Hepatocyte (in vitro differentiated cells): ENCODE results near the gene ZFAND4. TPM values are rescaled to one million over a fixed set of nuclear protein-coding genes. Genes with fewer than 3 reads are reported as not detected.

ENCODE experiments used
- DNase-seq: peaks from one replicate; pipeline ENCODE4 v3.0.0-alpha.2; 2016; ENCODE audit warnings: low spot score
- H2AFZ ChIP-seq: fragments of 200-600 bp; sonication (generic); 2 replicates; pipeline ENCODE4 v1.6.0; 2016; ENCODE audit warnings: antibody characterized with exemption, mild to moderate bottlenecking
- H3K27ac ChIP-seq: fragments of 200-600 bp; sonication (generic); 2 replicates; pipeline ENCODE4 v1.5.1; 2016; ENCODE audit warnings: mild to moderate bottlenecking
- H3K27me3 ChIP-seq: fragments of 200-600 bp; sonication (generic); 2 replicates; pipeline ENCODE4 v1.6.1; 2016
- H3K36me3 ChIP-seq: fragments of 200-600 bp; sonication (generic); replicated peaks from 2 replicates; pipeline ENCODE4 v1.5.1; 2016; ENCODE audit warnings: low read depth; ENCODE audit not compliant: insufficient read depth
- H3K4me1 ChIP-seq: fragments of 200-600 bp; sonication (generic); 2 replicates; pipeline ENCODE4 v1.5.1; 2016; ENCODE audit warnings: mild to moderate bottlenecking, moderate library complexity; ENCODE audit not compliant: insufficient read depth
- H3K4me2 ChIP-seq: fragments of 200-600 bp; sonication (generic); 2 replicates; pipeline ENCODE4 v1.6.0; 2016
- H3K4me3 ChIP-seq: fragments of 200-600 bp; sonication (generic); 2 replicates; pipeline ENCODE4 v1.5.1; 2016; ENCODE audit warnings: mild to moderate bottlenecking
- H3K79me2 ChIP-seq: fragments of 200-600 bp; sonication (generic); 2 replicates; pipeline ENCODE4 v1.6.0; 2017; ENCODE audit warnings: mild to moderate bottlenecking
- H3K9me2 ChIP-seq: fragments of 200-600 bp; sonication (generic); replicated peaks from 2 replicates; pipeline ENCODE4 v1.6.0; 2017; ENCODE audit warnings: mild to moderate bottlenecking; ENCODE audit not compliant: insufficient read depth
- H3K9me3 ChIP-seq: fragments of 200-600 bp; sonication (generic); 2 replicates; pipeline ENCODE4 v1.5.1; 2016; ENCODE audit warnings: low read depth, mild to moderate bottlenecking
- H4K20me1 ChIP-seq: fragments of 200-600 bp; sonication (generic); 2 replicates; pipeline ENCODE4 v1.6.0; 2016; ENCODE audit warnings: mild to moderate bottlenecking; ENCODE audit not compliant: insufficient read depth, poor library complexity, severe bottlenecking
- EZH2 ChIP-seq: fragments of 200-600 bp; sonication (generic); IDR thresholded peaks from 2 replicates; pipeline ENCODE4 v1.6.1; 2016; ENCODE audit warnings: antibody characterized with exemption, mild to moderate bottlenecking, borderline replicate concordance
- EZH2phosphoT487 ChIP-seq: fragments of 200-600 bp; sonication (generic); IDR thresholded peaks from one replicate; pipeline ENCODE4 v1.6.1; 2018; ENCODE audit warnings: antibody characterized with exemption, mild to moderate bottlenecking, low read depth, moderate library complexity; ENCODE audit not compliant: unreplicated experiment, severe bottlenecking
- WGBS: methylation state at CpG from one replicate; pipeline ENCODE4 v1.1.6; 2016; ENCODE audit warnings: low lambda C conversion rate; ENCODE audit errors: missing lambda C conversion rate; 5-methylcytosine and 5-hydroxymethylcytosine counted together
- polyA plus RNA-seq: library from polyadenylated mRNA; unstranded; fragments of >200 nt; fragmentation: Nextera tagmentation; extraction: Ambion mirVana; gene quantifications from 2 replicates; pipeline ENCODE4 v1.2.1, GENCODE V29; 2016
- total RNA-seq: library from RNA; depleted of rRNA; stranded (reverse); fragments of >200 nt; gene quantifications from 2 replicates; pipeline ENCODE4 v1.2.3, GENCODE V29; 2014
- TF ChIP-seq, protein P1 (sequence below): fragments of 200-600 bp; sonication (generic); IDR thresholded peaks from 2 replicates; pipeline ENCODE4 v1.5.1; 2016; ENCODE audit warnings: antibody characterized with exemption, mild to moderate bottlenecking; ENCODE audit not compliant: poor library complexity

Gene ZFAND4
- total and polyA plus RNA-seq, 2 experiments from 2014 or later = 8.6 to 12.7 TPM

- WGBS = 90% methylated on average over 2 of the region's 2 CpGs
- no peak for DNase-seq
- Histone ChIP-seq H3K79me2 (peaks cover 2% of the 10 kb centered on the region), H3K9me3 (no peaks in the 10 kb centered on the region), H3K9me2 (no peaks in the 10 kb centered on the region), H3K4me1 (no peaks in the 10 kb centered on the region), H3K4me2 (no peak overlapping the region), H3K36me3 (no peaks in the 10 kb centered on the region), H3K4me3 (no peak overlapping the region), H2AFZ (no peak overlapping the region), H3K27ac (no peak overlapping the region), H3K27me3 (no peaks in the 10 kb centered on the region), H4K20me1 (no peaks in the 10 kb centered on the region)
- TF ChIP-seq EZH2phosphoT487 = no peak
- TF ChIP-seq, protein P1, sequence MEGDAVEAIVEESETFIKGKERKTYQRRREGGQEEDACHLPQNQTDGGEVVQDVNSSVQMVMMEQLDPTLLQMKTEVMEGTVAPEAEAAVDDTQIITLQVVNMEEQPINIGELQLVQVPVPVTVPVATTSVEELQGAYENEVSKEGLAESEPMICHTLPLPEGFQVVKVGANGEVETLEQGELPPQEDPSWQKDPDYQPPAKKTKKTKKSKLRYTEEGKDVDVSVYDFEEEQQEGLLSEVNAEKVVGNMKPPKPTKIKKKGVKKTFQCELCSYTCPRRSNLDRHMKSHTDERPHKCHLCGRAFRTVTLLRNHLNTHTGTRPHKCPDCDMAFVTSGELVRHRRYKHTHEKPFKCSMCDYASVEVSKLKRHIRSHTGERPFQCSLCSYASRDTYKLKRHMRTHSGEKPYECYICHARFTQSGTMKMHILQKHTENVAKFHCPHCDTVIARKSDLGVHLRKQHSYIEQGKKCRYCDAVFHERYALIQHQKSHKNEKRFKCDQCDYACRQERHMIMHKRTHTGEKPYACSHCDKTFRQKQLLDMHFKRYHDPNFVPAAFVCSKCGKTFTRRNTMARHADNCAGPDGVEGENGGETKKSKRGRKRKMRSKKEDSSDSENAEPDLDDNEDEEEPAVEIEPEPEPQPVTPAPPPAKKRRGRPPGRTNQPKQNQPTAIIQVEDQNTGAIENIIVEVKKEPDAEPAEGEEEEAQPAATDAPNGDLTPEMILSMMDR = no peak
- no peak for TF ChIP-seq EZH2
These were observed 19.1 kb downstream of the ZFAND4 start for GRCh38 chr10:45653454-45653853.

DNA sequence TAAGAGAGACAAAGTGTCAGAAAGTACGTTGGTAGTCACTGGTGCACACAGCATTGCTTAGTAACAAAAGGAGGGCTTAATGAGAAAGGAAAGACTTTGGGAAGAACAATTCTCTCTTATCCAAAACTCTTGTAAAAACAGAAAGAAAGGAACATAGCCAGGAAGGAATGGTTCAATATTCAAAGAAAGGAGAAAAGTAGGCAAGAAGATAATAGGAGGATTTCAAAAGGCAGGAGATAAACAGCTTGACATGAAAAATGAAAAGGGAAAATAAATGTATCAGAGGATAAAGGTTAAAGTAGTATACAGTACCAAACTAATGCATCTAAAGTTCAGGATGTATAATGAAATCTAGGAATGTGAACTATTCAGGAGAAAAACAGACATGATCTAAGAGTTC is 20.1 kb downstream of the ZFAND4 start:
- H3K4me1 ChIP-seq = no peaks in the 10 kb centered on the region
- no peaks in the 10 kb centered on the region for H3K36me3 ChIP-seq
- no peaks in the 10 kb centered on the region for H3K9me3 ChIP-seq
- no peak overlapping the region for H3K27ac ChIP-seq
- no peak overlapping the region for H2AFZ ChIP-seq
- peaks cover 2% of the 10 kb centered on the region for H3K79me2 ChIP-seq
- H3K4me3 ChIP-seq = no peak overlapping the region
- DNase-seq = no peak
- no peak for TF ChIP-seq EZH2phosphoT487
- TF ChIP-seq, protein P1 = no peak
- H3K9me2 ChIP-seq = no peaks in the 10 kb centered on the region
- no peaks in the 10 kb centered on the region for H3K27me3 ChIP-seq
- no peaks in the 10 kb centered on the region for H4K20me1 ChIP-seq
- 92% methylated on average over 1 of the region's 1 CpG for WGBS
- H3K4me2 ChIP-seq = no peak overlapping the region

DNA sequence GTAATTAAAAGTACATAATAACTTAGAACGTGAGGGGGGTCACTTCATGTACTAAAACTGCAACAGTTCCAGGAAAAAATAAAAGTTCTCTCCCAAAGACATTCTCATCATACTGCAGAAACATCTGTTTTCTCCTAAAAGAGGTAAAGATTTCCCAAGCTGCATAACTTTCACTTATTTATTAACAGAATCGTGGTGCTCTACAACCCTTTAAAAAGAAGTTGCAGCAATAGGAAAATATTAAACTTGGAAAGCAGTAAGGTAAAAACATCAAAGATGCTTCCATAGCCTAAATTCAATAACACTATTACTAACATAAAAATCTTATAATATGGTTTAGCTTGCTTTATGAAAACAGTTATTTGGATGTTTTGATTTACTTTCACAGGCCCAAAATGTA is 23.3 kb downstream of the ZFAND4 start:
- TF ChIP-seq EZH2phosphoT487 (no peak), EZH2 (no peak)
- TF ChIP-seq, protein P1 = no peak

DNA sequence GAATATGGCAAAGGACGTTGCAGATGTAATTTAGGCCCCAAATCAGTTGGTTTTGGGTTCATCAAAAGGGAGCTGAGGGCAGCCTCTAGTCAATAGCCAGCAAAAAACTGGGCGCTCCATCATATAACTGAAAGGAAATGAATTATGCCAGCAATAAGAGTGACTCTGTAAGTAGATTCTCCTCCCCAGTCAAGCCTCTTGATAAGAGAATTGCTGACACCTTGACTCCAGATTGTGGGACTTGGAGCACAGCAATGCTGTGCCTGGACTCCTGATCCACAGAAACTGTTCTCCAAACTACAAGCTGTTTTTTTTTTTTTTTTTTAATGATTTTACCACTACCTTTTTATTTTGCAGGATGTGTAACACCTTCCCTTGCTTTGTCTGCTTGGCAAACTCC is 25.5 kb downstream of the ZFAND4 start:
- no peak overlapping the region for H2AFZ ChIP-seq
- no peak overlapping the region for H3K4me2 ChIP-seq
- TF ChIP-seq, protein P1 = no peak
- TF ChIP-seq EZH2 = no peak
- no peak for TF ChIP-seq EZH2phosphoT487
- H3K27me3 ChIP-seq = no peaks in the 10 kb centered on the region
- no peak overlapping the region for H3K27ac ChIP-seq
- no peak overlapping the region for H3K4me3 ChIP-seq
- H3K79me2 ChIP-seq = no peaks in the 10 kb centered on the region
- H3K9me2 ChIP-seq = no peaks in the 10 kb centered on the region
- DNase-seq = no peak
- no peaks in the 10 kb centered on the region for H4K20me1 ChIP-seq
- 89% methylated on average over 2 of the region's 2 CpGs for WGBS
- H3K4me1 ChIP-seq = no peaks in the 10 kb centered on the region
- no peaks in the 10 kb centered on the region for H3K9me3 ChIP-seq
- no peaks in the 10 kb centered on the region for H3K36me3 ChIP-seq

More for the DNA sequence above, 23.3 kb downstream of the ZFAND4 start:
- Histone ChIP-seq H3K27me3 (no peaks in the 10 kb centered on the region), H3K9me2 (no peaks in the 10 kb centered on the region), H3K27ac (no peak overlapping the region), H3K4me3 (no peak overlapping the region), H4K20me1 (no peaks in the 10 kb centered on the region), H3K79me2 (peaks cover 2% of the 10 kb centered on the region), H3K4me2 (no peak overlapping the region), H2AFZ (no peak overlapping the region), H3K4me1 (no peaks in the 10 kb centered on the region), H3K36me3 (no peaks in the 10 kb centered on the region), H3K9me3 (no peaks in the 10 kb centered on the region)
- WGBS = 72% methylated on average over 2 of the region's 2 CpGs
- DNase-seq = no peak
